ENCODE results near the gene LHB.
"Not testable (repeated sequence)": the region's sequence is repeated elsewhere in the genome, so short reads cannot be mapped to it uniquely, and the experiment has no call there.

Gene LHB

GRCh38 chr19:49022116-49022515, 5.2 kb upstream of the LHB start:
- no peak for DNase-seq (ENCODE audit: insufficient read length, low spot score)
- FAIRE-seq: no peak
- TF ChIP-seq CTCF (IDR thresholded peaks at IDR 0.05; ENCODE audit: insufficient read depth, missing control alignments): no peak

- no peak for TF ChIP-seq CTCF (IDR thresholded peaks at IDR 0.05; ENCODE audit: insufficient read depth, missing control alignments)
- DNase-seq (ENCODE audit: insufficient read length, low spot score) (no peak), FAIRE-seq (no peak)
Observed at GRCh38 chr19:49020931-49021895, 4.3 kb upstream of the LHB start.

- DNase-seq (ENCODE audit: insufficient read length, low spot score) (no peak), FAIRE-seq (no peak)
- no peak for TF ChIP-seq CTCF (IDR thresholded peaks at IDR 0.05; ENCODE audit: insufficient read depth, missing control alignments)
Observed at GRCh38 chr19:49020342-49020741, 3.5 kb upstream of the LHB start.

- no peak for TF ChIP-seq CTCF (IDR thresholded peaks at IDR 0.05; ENCODE audit: insufficient read depth, missing control alignments)
- FAIRE-seq (no peak), DNase-seq (ENCODE audit: insufficient read length, low spot score) (peak; percentile 67)
Observed at GRCh38 chr19:49019242-49019932, 2.5 kb upstream of the LHB start.

- DNase-seq (ENCODE audit: insufficient read length, low spot score); FAIRE-seq: not testable (repeated sequence)
Observed at GRCh38 chr19:49018388-49019241, 1.7 kb upstream of the LHB start.

GRCh38 chr19:49017666-49018351, 918 bp upstream of the LHB start:
- no peak for DNase-seq (ENCODE audit: insufficient read length, low spot score)
- TF ChIP-seq CTCF (IDR thresholded peaks at IDR 0.05; ENCODE audit: insufficient read depth, missing control alignments): peak; percentile 27
- no peak for FAIRE-seq

Measured in D721Med (cell line).